HG02981 (cell line): ENCODE measurements around the gene ITIH1.
"Not testable (repeated sequence)": the region's sequence is repeated elsewhere in the genome, so short reads cannot be mapped to it uniquely, and the experiment has no call there.

ENCODE experiments used
- ATAC-seq: cut with Tn5 transposase; IDR thresholded peaks from one replicate; pipeline ENCODE4 v1.9.1; 2021; ENCODE audit warnings: mild to moderate bottlenecking, moderate library complexity; ENCODE audit not compliant: unreplicated experiment

The ITIH1 gene

DNA sequence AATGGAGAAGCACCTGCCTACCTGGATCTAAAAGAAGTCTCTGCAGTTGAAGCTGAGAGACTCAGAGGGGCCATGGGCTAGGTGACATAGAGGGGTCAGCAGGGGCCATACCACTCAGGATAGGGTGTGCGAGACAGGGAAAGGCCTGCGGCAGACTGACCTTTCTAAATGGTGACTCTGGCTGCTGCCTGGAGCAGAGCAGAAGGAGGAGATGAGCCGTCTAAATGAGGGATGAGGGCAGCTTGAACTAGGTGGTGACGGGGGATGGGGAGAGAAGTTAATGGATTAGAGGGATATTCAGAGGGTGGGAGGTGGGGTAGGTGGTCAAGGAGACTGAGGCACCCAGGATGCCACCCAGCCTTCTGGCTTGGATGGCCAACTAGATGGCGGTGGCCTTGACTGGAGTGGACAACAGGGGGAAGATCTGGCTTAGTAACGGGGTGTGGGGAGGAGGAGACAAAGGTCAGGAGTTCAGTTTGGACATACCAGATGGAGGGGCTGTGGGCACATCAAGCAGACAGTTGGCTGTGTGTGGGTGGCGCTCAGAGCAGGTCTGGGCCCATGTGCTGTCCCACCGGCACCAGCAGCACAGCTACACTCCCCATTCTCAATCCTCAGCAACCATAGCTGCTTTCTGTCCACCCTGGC is 3.2 kb upstream of the ITIH1 start:
- no peak for ATAC-seq

DNA sequence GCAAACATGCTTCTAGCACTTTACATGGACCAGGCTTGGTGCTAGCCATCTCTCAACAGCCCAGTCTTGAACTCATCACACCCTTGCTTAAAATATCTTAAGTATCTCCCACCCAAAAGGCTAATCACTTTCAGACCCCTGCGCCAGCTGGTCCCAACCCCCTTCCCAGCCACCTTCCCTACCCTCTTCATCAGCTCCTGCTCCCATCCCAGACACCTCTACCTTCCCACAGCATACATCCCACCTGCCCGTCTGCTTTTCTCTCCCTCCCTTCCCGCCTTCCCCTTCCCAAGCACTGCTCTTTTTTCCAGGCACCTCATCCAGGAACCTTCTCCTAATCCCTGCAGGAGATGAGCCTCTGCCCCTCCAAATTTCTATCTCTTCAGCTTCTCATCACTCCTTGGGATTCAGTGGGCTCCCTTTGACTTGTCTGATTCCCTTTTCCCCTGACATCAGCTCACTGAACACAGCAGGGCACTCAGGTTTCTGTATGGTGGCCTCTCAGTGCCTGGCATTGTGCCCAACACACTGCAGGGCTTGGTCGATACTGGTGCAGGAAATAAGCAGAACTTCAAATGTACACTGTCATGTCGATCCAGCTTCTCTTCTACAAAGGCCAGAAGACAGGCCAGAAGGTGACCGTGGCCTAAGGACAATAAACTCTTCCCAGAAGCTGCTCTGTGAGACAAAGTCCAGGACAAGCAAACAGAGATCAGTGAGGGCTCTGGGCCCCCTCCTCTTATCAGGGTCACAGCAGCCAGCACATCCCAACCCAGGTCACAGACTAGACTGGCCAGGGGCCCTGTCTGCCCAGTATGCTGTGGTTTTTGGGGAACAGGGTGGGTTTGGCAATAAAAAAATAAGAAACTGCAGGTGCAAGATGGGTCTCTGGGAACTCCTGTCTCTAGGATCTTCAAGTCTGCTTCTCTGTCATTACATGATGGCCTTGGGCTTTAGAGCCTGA is 2.2 kb upstream of the ITIH1 start:
- no peak for ATAC-seq

DNA sequence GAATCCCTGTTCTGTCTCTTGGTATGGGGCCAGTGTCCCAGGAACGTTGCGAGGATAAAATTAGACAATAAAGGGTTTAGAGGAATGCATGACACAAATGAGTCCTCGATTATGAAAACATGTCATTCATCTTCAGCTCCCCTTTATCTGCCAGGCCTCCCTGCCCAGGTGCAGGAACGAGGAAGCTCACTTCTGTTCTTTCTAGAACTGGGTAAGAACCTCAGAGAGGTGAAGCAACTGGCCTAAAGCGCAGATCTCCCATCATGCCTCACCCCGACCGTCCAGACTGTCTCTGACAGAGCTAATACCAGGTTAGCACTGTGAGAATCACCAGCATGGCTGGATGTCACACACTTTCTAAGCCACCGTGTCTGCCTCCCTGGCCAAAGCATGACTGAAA is 1.5 kb upstream of the ITIH1 start:
- ATAC-seq: no peak

DNA sequence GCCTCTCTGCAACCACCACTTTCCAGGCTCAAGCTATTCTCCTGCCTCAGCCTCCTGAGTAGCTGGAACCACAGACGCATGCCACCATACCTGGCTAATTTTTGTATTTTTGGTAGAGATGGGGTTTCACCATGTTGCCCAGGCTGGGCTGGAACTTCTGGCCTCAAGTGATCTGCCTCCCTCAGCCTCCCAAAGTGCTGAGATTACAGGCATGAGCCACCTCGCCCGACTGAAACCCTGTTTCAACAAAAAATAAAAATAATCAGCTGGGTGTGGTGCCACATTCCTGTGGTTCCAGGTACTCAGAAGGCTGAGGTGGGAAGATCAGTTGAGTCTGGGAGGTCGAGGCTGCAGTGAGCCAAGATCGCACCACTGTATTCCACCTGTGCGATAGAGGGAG is 913 bp upstream of the ITIH1 start:
- ATAC-seq: not testable (repeated sequence)

- ATAC-seq: no peak
These were observed 783 bp downstream of the ITIH1 start for GRCh38 chr3:52777959-52778805.

DNA sequence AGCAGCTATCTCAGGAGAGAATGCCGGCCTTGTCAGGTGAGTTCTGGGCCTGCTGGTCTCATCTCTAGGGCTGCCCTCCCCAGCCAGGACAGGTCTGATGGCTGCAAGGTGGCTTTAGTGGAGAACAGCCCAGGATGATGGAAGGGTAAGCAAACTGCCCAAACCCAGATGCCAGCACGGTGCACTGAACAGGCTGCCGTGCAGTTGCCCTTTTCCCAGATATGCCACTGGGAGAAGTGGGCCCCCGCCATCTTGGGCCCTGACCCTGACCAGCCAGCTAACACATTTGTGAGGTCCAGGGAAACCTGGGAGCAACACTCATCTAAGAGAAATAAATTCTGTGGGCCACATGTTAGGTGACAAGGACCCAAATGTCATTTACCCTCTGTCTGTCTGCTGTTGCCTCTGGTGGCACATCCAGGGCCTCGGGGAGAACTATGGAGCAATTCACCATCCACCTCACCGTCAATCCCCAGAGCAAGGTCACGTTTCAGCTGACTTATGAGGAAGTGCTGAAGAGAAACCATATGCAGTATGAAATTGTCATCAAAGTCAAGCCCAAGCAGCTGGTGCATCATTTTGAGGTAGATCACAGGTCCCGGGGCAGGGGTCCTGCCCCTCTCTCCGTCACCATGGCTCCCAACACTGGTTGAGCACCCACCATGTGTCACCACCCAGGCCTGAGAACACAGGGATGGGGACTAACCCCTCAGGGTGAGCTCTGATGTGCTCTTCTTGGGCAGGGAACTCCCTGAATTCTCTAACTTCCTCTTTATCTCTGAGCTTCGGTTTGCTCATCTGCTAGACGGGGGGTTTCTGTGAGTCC is 1.8 kb downstream of the ITIH1 start:
- ATAC-seq: peak; percentile 62

GRCh38 chr3:52779837-52780585 is 2.6 kb downstream of the ITIH1 start:
- ATAC-seq: no peak

DNA sequence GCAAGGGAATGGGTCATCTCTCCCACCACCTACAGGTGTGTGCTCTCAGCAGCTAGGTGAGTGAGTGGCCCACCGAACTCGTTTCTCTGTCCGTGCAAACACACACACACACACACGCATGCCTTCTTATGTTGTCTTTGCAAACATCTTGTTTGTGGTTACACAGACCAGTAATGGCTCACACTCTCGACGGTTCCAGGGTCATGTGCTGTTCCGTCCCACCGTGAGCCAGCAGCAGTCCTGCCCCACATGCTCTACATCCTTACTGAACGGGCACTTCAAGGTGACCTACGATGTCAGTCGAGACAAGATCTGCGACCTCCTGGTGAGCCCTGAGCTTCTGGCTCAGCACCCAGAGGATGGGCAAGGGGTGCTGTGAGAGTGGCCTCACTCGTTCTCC is 4.3 kb downstream of the ITIH1 start:
- no peak for ATAC-seq

DNA sequence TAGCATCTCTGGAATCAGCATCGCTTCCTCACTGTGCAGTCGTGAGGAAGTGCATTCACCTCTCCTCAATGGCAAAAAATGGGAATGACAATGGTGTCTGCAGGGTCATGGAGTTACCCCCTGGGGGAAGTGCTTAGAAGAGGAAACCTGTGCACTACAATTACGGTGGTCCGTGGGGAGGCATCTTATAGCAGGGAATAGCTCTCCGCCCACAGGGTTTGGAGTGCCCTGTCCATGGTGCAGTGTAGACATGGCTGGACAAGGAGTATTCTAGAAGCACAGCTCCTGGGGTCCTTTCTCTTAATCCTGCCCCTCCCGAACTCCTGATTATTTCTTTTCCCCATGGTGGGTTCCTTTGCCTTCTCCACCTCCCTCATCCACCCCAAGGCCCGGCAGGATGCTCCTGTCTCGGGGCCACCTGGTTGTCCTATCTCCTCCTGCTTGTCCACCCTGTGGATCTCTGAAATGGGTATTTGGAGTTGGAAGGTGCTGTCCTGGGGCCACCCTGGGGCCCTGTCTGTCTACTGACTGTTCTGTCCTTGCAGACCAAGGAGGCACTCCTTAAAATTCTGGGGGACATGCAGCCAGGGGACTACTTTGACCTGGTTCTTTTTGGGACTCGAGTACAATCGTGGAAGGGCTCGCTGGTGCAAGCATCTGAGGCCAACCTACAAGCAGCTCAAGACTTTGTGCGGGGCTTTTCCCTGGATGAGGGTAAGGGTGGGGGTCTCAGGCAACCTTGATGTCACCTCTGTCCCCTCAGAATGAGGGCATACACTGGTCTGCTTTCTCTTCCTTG is 5.2 kb downstream of the ITIH1 start:
- ATAC-seq: no peak

GRCh38 chr3:52783211-52783555 is 5.8 kb downstream of the ITIH1 start:
- ATAC-seq: no peak

GRCh38 chr3:52784021-52784621 is 6.7 kb downstream of the ITIH1 start:
- ATAC-seq: no peak

- no peak for ATAC-seq
These were observed 7.7 kb downstream of the ITIH1 start for GRCh38 chr3:52784931-52785590.

GRCh38 chr3:52786330-52787215 is 9.2 kb downstream of the ITIH1 start:
- no peak for ATAC-seq

GRCh38 chr3:52787246-52787645 is 9.8 kb downstream of the ITIH1 start:
- ATAC-seq: no peak

GRCh38 chr3:52787672-52788625 is 10.6 kb downstream of the ITIH1 start:
- no peak for ATAC-seq
